Muscle layer of colon (tissue), 2 donors: ENCODE measurements around the gene RNF114.

Source experiments
- H3K27ac ChIP-seq: one replicate; pipeline ENCODE4 v1.7.0; 2013; ENCODE audit warnings: low read depth, mild to moderate bottlenecking, low read length, moderate library complexity
- H3K27me3 ChIP-seq, 2 donors: one replicate each; pipeline ENCODE4 v1.7.0; 2013; ENCODE audit warnings: low read length in 2 of 2, mild to moderate bottlenecking in 2 of 2; ENCODE audit not compliant: insufficient read depth in 2 of 2, control insufficient read depth in 1 of 2
- H3K36me3 ChIP-seq: one replicate; pipeline ENCODE4 v1.7.0; 2013; ENCODE audit warnings: mild to moderate bottlenecking, low read length; ENCODE audit not compliant: insufficient read depth
- H3K4me1 ChIP-seq: one replicate; pipeline ENCODE4 v1.7.0; 2013; ENCODE audit warnings: mild to moderate bottlenecking, low read length; ENCODE audit not compliant: insufficient read depth
- H3K4me3 ChIP-seq, 2 donors: one replicate each; pipeline ENCODE4 v1.7.0; 2013; ENCODE audit warnings: low read length in 2 of 2, low read depth in 1 of 2, mild to moderate bottlenecking in 1 of 2, moderate library complexity in 1 of 2
- H3K9ac ChIP-seq: one replicate; pipeline ENCODE4 v1.7.0; 2013; ENCODE audit warnings: low read length
- H3K9me3 ChIP-seq: one replicate; pipeline ENCODE4 v1.7.0; 2013; ENCODE audit warnings: mild to moderate bottlenecking, low read length
- donor health status: abdominal sarcoma.
- donor health status: Adenocarcinoma of cecum.

The RNF114 gene

DNA sequence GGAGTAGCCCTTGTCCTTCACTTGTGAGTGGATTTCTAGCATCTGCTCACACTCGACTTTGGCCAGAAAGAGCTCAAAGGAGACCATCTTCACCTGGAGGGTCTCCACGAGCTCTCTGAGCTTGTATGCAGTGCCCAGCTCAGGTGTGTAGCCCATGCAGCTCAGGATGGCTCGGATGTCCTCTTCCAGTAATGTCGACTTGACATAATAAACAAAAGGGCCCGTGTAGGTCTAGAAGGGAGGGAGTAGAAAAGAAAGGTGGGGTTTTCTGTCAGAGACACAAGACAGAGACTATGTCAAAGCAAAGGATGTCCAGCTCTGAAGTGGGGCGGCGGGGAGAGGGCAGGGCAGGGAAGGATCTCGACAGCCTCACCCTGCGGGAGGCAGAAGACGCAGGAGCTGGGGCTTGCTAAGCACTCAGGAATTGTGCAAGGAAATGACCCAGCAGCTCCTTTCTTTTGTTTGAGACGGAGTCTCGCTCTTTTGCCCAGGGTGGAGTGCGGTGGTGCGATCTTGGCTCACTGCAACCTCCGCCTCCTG lies 29.5 kb upstream of the RNF114 start:
- Histone ChIP-seq H3K9ac (no peak overlapping the region), H3K36me3 (peaks cover 46% of the 10 kb centered on the region), H3K9me3 (no peaks in the 10 kb centered on the region), H3K27ac (no peak overlapping the region), H3K4me3 (no peak overlapping the region), H3K27me3 (no peaks in the 10 kb centered on the region), H3K4me1 (peaks cover 1% of the 10 kb centered on the region)

- Histone ChIP-seq H3K4me1 (no peaks in the 10 kb centered on the region), H3K9ac (no peak overlapping the region)
These were observed 28.6 kb upstream of the RNF114 start for GRCh38 chr20:49907405-49908257.

GRCh38 chr20:49908258-49908565 lies 28.0 kb upstream of the RNF114 start:
- Histone ChIP-seq H3K27ac (no peak overlapping the region), H3K9ac (no peak overlapping the region), H3K36me3 (peaks cover 46% of the 10 kb centered on the region), H3K9me3 (no peaks in the 10 kb centered on the region), H3K4me1 (peaks cover under 1% of the 10 kb centered on the region), H3K4me3 (no peak overlapping the region), H3K27me3 (no peaks in the 10 kb centered on the region)

More at GRCh38 chr20:49907405-49908257, 28.6 kb upstream of the RNF114 start:
- H3K4me3 ChIP-seq: no peak overlapping the region
- peaks cover 46% of the 10 kb centered on the region for H3K36me3 ChIP-seq
- no peaks in the 10 kb centered on the region for H3K27me3 ChIP-seq
- H3K27ac ChIP-seq: no peak overlapping the region
- no peaks in the 10 kb centered on the region for H3K9me3 ChIP-seq

GRCh38 chr20:49909499-49910339 lies 26.5 kb upstream of the RNF114 start:
- Histone ChIP-seq H3K9ac (no peak overlapping the region), H3K9me3 (no peaks in the 10 kb centered on the region), H3K4me1 (peaks cover 15% of the 10 kb centered on the region), H3K36me3 (peaks cover 34% of the 10 kb centered on the region), H3K27ac (no peak overlapping the region), H3K27me3 (no peaks in the 10 kb centered on the region), H3K4me3 (no peak overlapping the region)

DNA sequence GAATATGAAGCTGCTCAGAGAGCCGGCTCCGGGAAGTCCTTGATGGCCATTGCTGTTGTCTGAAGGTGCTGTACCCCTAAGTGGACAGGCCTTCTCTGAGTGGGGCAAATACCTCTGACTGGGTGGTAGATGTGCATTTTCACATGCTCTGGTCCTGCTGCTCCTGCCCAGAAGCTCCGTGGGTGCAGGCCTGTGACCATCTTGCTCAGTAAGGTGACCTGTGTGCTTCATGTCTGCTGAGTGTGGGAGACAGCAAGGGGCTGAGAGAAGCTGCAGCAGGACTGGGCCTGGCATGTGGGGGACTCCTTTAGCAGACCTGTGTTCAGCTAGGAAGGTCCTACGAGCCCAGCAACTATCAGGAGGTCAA lies 25.9 kb upstream of the RNF114 start:
- Histone ChIP-seq H3K9ac (no peak overlapping the region), H3K27ac (no peak overlapping the region), H3K36me3 (peaks cover 28% of the 10 kb centered on the region), H3K27me3 (no peaks in the 10 kb centered on the region), H3K9me3 (no peaks in the 10 kb centered on the region), H3K4me3 (no peak overlapping the region), H3K4me1 (peaks cover 16% of the 10 kb centered on the region)

DNA sequence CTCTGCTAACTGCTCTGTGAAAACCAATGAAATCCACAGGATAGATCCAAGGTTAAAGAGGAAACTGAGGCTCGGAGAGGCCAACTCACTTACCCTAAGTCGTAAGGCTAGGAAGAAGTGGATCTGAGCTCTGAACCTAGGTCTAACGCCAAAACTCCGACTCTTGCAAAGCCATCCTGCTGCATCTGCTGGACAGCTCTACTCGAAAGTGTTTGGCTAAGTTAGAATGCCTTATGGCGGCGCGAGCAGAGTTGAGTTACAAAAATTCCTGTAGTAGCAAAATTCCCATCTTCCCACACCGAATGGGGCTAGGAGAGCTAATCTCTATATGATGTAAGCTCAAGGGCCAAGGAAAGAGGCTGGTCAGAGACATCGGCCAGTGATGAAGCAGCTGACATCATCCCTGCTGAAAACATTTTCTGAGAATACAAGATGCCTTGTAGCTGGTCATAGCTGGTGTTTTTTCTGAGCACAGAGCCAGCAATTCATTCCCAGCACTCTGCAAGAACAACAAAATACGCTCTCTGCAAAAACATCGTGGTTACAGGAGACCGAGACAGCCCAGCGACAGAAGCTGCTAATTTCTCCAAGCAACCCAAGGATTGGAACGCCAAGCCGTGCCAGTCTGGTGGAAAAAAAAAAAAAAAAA lies 22.7 kb upstream of the RNF114 start:
- H3K9me3 ChIP-seq: no peaks in the 10 kb centered on the region
- peaks cover 5% of the 10 kb centered on the region for H3K36me3 ChIP-seq
- no peak overlapping the region for H3K9ac ChIP-seq
- no peaks in the 10 kb centered on the region for H3K27me3 ChIP-seq
- H3K4me3 ChIP-seq: peak overlapping the region in 1 of 2 donors; percentile 100
- H3K27ac ChIP-seq: no peak overlapping the region
- peaks cover 19% of the 10 kb centered on the region for H3K4me1 ChIP-seq

DNA sequence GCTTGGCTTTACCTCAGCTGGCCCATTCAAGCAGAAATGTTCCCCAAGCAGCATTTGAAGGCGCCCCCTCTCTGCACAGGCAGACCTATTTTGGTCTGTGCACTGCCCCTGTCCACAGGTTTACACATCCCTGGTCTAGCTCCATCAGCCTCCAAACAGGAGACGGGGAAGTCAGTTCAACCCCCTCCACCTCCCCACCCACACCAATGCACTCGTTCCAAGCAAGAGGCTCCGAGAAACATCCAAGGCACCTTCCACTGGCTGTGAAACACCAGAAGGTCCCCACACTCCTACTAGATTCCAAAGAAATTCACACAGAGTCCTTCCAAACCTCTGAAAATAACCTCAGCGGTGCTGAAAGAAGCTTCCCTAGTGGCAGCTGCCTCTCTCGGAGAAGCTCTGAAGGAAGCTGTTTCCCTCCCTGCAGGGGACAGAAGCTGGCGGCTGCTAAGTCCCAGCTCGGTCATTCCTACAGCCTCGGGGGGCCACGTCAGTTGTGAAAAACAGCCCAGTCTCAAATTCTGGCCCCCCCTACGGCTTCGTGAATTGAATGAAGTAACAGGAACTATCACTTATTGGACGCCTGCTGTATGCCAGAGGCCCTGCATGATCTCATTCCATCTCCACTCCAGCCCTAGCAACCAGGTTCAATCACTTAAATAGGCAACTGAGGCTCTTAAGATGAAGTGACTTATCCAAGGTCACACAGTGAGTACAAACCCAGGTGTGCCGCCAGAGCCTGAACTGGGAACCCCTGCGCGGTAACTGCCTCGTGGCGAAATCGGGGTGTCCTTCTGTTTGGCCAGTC lies 21.7 kb upstream of the RNF114 start:
- Histone ChIP-seq H3K9me3 (no peaks in the 10 kb centered on the region), H3K4me1 (peaks cover 19% of the 10 kb centered on the region), H3K9ac (peak overlapping the region; percentile 75), H3K27ac (peak overlapping the region; percentile 100), H3K4me3 (peak overlapping the region; percentile 100), H3K27me3 (no peaks in the 10 kb centered on the region), H3K36me3 (peaks cover 4% of the 10 kb centered on the region)

DNA sequence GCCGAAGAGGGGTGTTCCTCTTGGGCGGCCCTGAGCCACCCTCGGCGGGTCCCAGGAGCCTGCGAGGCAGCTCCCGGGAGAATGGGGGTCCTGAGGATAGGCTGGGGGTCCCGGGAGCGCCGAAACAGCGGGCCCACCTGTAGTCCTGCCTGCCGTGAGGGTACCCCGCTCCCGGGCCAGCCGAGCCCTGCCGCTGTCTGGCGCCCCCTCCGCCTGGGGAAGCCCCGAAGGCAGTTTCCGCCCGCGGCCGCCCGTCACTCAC lies 21.1 kb upstream of the RNF114 start:
- Histone ChIP-seq H3K9ac (peak overlapping the region; percentile 75), H3K4me3 (peak overlapping the region; percentile 100), H3K9me3 (no peaks in the 10 kb centered on the region), H3K27ac (peak overlapping the region; percentile 100), H3K4me1 (peaks cover 19% of the 10 kb centered on the region), H3K27me3 (no peaks in the 10 kb centered on the region), H3K36me3 (peaks cover 2% of the 10 kb centered on the region)

DNA sequence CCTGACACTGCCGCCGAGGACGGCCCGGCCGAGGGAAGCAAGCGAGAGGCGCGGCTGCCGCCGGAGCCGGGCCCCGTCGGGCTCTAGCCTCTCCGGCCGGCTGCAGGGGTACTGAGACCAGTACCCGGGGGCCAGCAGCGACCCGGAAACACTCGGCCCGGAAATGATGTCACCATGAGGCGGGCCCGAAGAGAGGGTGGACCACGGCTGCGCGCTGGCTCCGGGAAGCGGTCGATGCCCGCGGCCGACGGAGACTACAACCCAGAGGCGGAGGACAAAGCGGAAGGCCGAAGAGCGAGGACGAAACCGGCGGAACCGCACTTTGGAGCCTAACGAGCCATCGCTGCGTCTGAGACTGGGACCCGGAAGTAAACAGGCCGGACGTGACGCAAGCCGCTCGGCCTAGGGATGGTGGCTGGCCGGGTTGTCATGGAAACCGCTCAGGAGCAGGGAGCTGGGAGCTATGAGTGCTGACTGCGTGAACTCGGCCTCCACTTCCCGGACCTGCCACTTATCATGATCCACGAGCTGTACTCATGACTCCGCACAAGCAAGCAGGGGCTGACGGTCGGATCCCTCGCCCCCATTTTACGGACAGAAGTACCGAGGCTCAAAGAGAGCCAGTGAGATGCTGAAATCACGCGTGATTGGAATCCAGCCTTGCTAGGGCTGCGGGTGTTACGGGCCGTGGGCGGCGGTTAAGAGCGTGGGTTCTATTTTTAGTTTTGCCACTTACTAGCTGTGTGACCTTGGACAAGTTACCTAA lies 20.6 kb upstream of the RNF114 start, which contains the start of gene SPATA2:
SPATA2 (minus strand) TSS at position 150 of the 766 bp plus-strand sequence. CDS start 7,039 bp downstream, outside the sequence.
- peak within 1 kb of the TSS; percentile 100 for H3K4me3 ChIP-seq
- H3K36me3 ChIP-seq: no peaks in the 10 kb centered on the region
- peak within 1 kb of the TSS; percentile 100 for H3K27ac ChIP-seq
- H3K4me1 ChIP-seq: peaks cover 19% of the 10 kb centered on the region
- no peaks in the 10 kb centered on the region for H3K9me3 ChIP-seq
- peak within 1 kb of the TSS; percentile 75 for H3K9ac ChIP-seq
- H3K27me3 ChIP-seq: no peaks in the 10 kb centered on the region
